ENCODE data around the gene ADAM12. TPM values are rescaled to one million over a fixed set of nuclear protein-coding genes. Genes with fewer than 3 reads are reported as not detected.

ADAM12 gene
- total RNA-seq, 1 experiment from 2014 or later: 0.24 TPM

GRCh38 chr10:126128581-126128980, 259.7 kb downstream of the ADAM12 start:
- Histone ChIP-seq H3K79me2 (ENCODE audit: insufficient read depth, low read length) (no peaks in the 10 kb centered on the region), H4K5ac (ENCODE audit: insufficient read length, low read depth, low read length) (no peak overlapping the region), H3K4ac (ENCODE audit: low read depth, low read length) (no peak overlapping the region), H3K23ac (ENCODE audit: insufficient read length, low read depth, low read length) (no peak overlapping the region), H3K79me1 (ENCODE audit: insufficient read depth, low read depth, low read length, poor library complexity, severe bottlenecking) (no peaks in the 10 kb centered on the region), H2AK5ac (ENCODE audit: insufficient read length, low read length) (no peak overlapping the region), H2BK120ac (ENCODE audit: low read depth, low read length, poor library complexity, severe bottlenecking) (no peak overlapping the region), H3K14ac (ENCODE audit: insufficient read depth, low read length) (no peak overlapping the region), H3K27me3 (ENCODE audit: insufficient read depth, low read length) (no peaks in the 10 kb centered on the region), H3K9me3 (ENCODE audit: control insufficient read depth, low read depth, low read length) (no peaks in the 10 kb centered on the region), H4K20me1 (ENCODE audit: control insufficient read depth, insufficient read depth, insufficient read length) (no peaks in the 10 kb centered on the region), H3T11ph (ENCODE audit: low read length) (no peak overlapping the region), H2BK15ac (ENCODE audit: low read depth, low read length) (no peak overlapping the region), H2BK20ac (ENCODE audit: low read depth, low read length, poor library complexity, severe bottlenecking) (no peak overlapping the region), H3K4me2 (ENCODE audit: insufficient read depth, insufficient read length, low read length) (no peak overlapping the region), H3K9ac (ENCODE audit: extremely low read depth, insufficient read length, low read length) (no peak overlapping the region), H4K91ac (ENCODE audit: insufficient read length, low read depth, low read length) (no peak overlapping the region), H3K4me1 (ENCODE audit: insufficient read depth, low read length) (0 out of 2 replicates have a peak, but pooled peaks cover 3% of the 10 kb centered on the region), H2BK5ac (ENCODE audit: insufficient read length, low read length) (no peak overlapping the region), H3K23me2 (ENCODE audit: insufficient read length, low read depth, low read length, poor library complexity, severe bottlenecking) (peaks cover under 1% of the 10 kb centered on the region), H4K8ac (replicated peaks; ENCODE audit: insufficient read length, low read depth, low read length) (no peak overlapping the region), H2AFZ (ENCODE audit: low read length) (no peak overlapping the region), H3K56ac (ENCODE audit: insufficient read length, low read depth, low read length) (no peak overlapping the region), H2BK12ac (ENCODE audit: insufficient read length, low read depth, low read length) (no peak overlapping the region), H3K27ac (ENCODE audit: insufficient read length, low read depth, low read length) (no peak overlapping the region), H3K18ac (ENCODE audit: insufficient read length, low read depth, low read length) (no peak overlapping the region)
- peaks cover 16% of the 10 kb centered on the region for H3K27me3 Mint-ChIP-seq (ENCODE audit: low read depth)
- no peak for DNase-seq
- H3K9me3 Mint-ChIP-seq: peaks cover 0 to 4% of the 10 kb centered on the region in 2 experiments; a peak in 1 of 5 replicates
- no peak for TF ChIP-seq CTCF (conservative IDR thresholded peaks at IDR 0.05)
- peak overlapping the region in 1 of 3 experiments; percentile 59; a peak in 2 of 7 replicates for H3K27ac Mint-ChIP-seq
- no CpG with 5 or more reads among the region's 21 CpGs for WGBS (ENCODE audit: extremely low coverage, insufficient read length, low lambda C conversion rate)
- H3K4me3 Mint-ChIP-seq: no peak overlapping the region
- H3K4me1 Mint-ChIP-seq: peaks cover 18 to 20% of the 10 kb centered on the region in 2 experiments
- peaks cover 0 to 4% (median 1%) of the 10 kb centered on the region in 3 experiments; a peak in 2 of 7 replicates for H3K36me3 Mint-ChIP-seq (ENCODE audit: insufficient read depth in 1 of 3, low read depth in 3 of 3)

Measured in H9 (cell line).